GM19397 (cell line): Measurements from ENCODE around the gene ADRA2A.

Source experiments
- ATAC-seq: cut with Tn5 transposase; IDR thresholded peaks from one replicate; pipeline ENCODE4 v1.9.1; 2021; ENCODE audit warnings: mild to moderate bottlenecking, moderate library complexity; ENCODE audit not compliant: unreplicated experiment

ADRA2A gene

GRCh38 chr10:111130471-111130870 is 53.6 kb downstream of the ADRA2A start:
- ATAC-seq = no peak
